Transverse colon (tissue), 3 donors: ENCODE results near the gene ZNHIT3.

ENCODE experiments used
- CTCF ChIP-seq, 5 experiments: fragments of 200-600 bp in 3 of 5; fragments of 450-650 bp in 2 of 5; sonication (generic) in 3 of 5; IDR thresholded peaks; 1 replicate in 2 of 5; 2 replicates in 3 of 5; pipeline ENCODE4 v1.5.1; 2016 to 2017; ENCODE audit warnings: antibody characterized with exemption in 5 of 5, inconsistent platforms in 3 of 5, mild to moderate bottlenecking in 2 of 5, moderate library complexity in 1 of 5
- EP300 ChIP-seq: sonication (generic); formaldehyde crosslinking; IDR thresholded peaks from one replicate; pipeline ENCODE4 v1.6.1; 2017; ENCODE audit warnings: antibody characterized with exemption, low read depth
- POLR2A ChIP-seq: fragments of 450-650 bp; IDR thresholded peaks from one replicate; pipeline ENCODE4 v1.6.1; 2016; ENCODE audit warnings: antibody characterized with exemption, mild to moderate bottlenecking, moderate library complexity

- TF ChIP-seq EP300 (no peak), CTCF (IDR thresholded peaks at IDR 0.05) (no peak), POLR2A (no peak)
Measured at GRCh38 chr17:36459045-36459444, 27.4 kb upstream of the ZNHIT3 start.
